Thyroid gland (tissue), 4 donors: Measurements from ENCODE around the gene FUOM. TPM values are rescaled to one million over a fixed set of nuclear protein-coding genes. Genes with fewer than 3 reads are reported as not detected.
"Not testable (repeated sequence)": the region's sequence is repeated elsewhere in the genome, so short reads cannot be mapped to it uniquely, and the experiment has no call there.

Experiments
- DNase-seq, 2 donors: peaks; one replicate each; pipeline ENCODE4 v3.0.0-alpha.2; 2019
- H3K27ac ChIP-seq, 3 donors: fragments of 200-600 bp; sonication (generic); 1 replicate in 2 of 3; 2 replicates in 1 of 3; pipeline ENCODE4 v1.5.1; 2016 to 2019; ENCODE audit warnings: mild to moderate bottlenecking in 1 of 3, moderate library complexity in 1 of 3
- H3K27me3 ChIP-seq: fragments of 200-600 bp; sonication (generic); one replicate; pipeline ENCODE4 v1.5.1; 2019
- H3K36me3 ChIP-seq, 2 donors: fragments of 200-600 bp; sonication (generic); one replicate each; pipeline ENCODE4 v1.5.1; 2016 to 2019
- H3K4me1 ChIP-seq, 2 donors: fragments of 200-600 bp; sonication (generic); one replicate each; pipeline ENCODE4 v1.5.1; 2017 to 2019
- H3K4me3 ChIP-seq, 3 donors: fragments of 200-600 bp; sonication (generic); replicated peaks in 1 of 3; 1 replicate in 2 of 3; 2 replicates in 1 of 3; pipeline ENCODE4 v1.5.1; 2016; ENCODE audit warnings: mild to moderate bottlenecking in 1 of 3
- H3K9me3 ChIP-seq: fragments of 200-600 bp; sonication (generic); one replicate; pipeline ENCODE4 v1.5.1; 2017
- CTCF ChIP-seq, 6 experiments: fragments of 200-600 bp in 3 of 6; fragments of 450-650 bp in 3 of 6; sonication (generic) in 3 of 6; IDR thresholded peaks; one replicate each; pipeline ENCODE4 v1.5.1; 2016 to 2019; ENCODE audit warnings: antibody characterized with exemption in 6 of 6, mild to moderate bottlenecking in 2 of 6, inconsistent platforms in 1 of 6, moderate library complexity in 1 of 6
- POLR2A ChIP-seq, 2 donors: fragments of 450-650 bp; IDR thresholded peaks; one replicate each; pipeline ENCODE4 v1.6.1; 2017; ENCODE audit warnings: antibody characterized with exemption in 2 of 2, mild to moderate bottlenecking in 2 of 2, moderate library complexity in 1 of 2
- WGBS, 2 donors: methylation state at CpG; one replicate each; pipeline ENCODE4 v1.1.5; 2017; 5-methylcytosine and 5-hydroxymethylcytosine counted together
- intact Hi-C: fragments of 100-400 bp; cut with DNase I; formaldehyde crosslinking; loops from one replicate; pipeline ENCODE4 v1.15.1; 2023
- total RNA-seq, 4 donors: library from RNA; depleted of rRNA; stranded (reverse); fragments of >200 nt; gene quantifications; one replicate each; pipeline ENCODE4 v1.2.3, GENCODE V29; 2016

Gene FUOM
- total RNA-seq, 4 donors from 2014 or later: 7.4 to 25.9 (median 18.9) TPM

- H3K27ac ChIP-seq: no peak overlapping the region
- H3K36me3 ChIP-seq: no peaks in the 10 kb centered on the region
- H3K27me3 ChIP-seq: no peaks in the 10 kb centered on the region
- TF ChIP-seq CTCF (IDR thresholded peaks at IDR 0.05) (no peak), POLR2A (IDR thresholded peaks at IDR 0.05) (no peak)
- no peak for DNase-seq
- H3K9me3 ChIP-seq: no peaks in the 10 kb centered on the region
- no peak overlapping the region for H3K4me3 ChIP-seq
- H3K4me1 ChIP-seq: peaks cover 5% of the 10 kb centered on the region in 2 donors
- 81 to 89% methylated on average over 22 to 39 of the region's 39 CpGs for WGBS, 2 donors
- intact Hi-C loops: no loop called here
Observed at GRCh38 chr10:133388973-133389818, 31.4 kb upstream of the FUOM start.

- Histone ChIP-seq H3K4me3 (no peak overlapping the region), H3K27me3 (no peaks in the 10 kb centered on the region), H3K36me3 (no peaks in the 10 kb centered on the region), H3K9me3 (no peaks in the 10 kb centered on the region), H3K4me1 (peaks cover 3 to 4% of the 10 kb centered on the region in 2 donors), H3K27ac (no peak overlapping the region)
- TF ChIP-seq POLR2A (IDR thresholded peaks at IDR 0.05) (no peak), CTCF (IDR thresholded peaks at IDR 0.05) (no peak)
- intact Hi-C loops: no loop called here
- 90 to 95% methylated on average over 10 to 17 of the region's 17 CpGs for WGBS, 2 donors
- no peak for DNase-seq
Observed at GRCh38 chr10:133388236-133388972, 30.6 kb upstream of the FUOM start.

GRCh38 chr10:133386951-133387350, 29.1 kb upstream of the FUOM start:
- H3K36me3 ChIP-seq, DNase-seq, intact Hi-C loops, H3K27me3 ChIP-seq, H3K4me3 ChIP-seq, H3K9me3 ChIP-seq, H3K4me1 ChIP-seq, H3K27ac ChIP-seq: not testable (repeated sequence)
- 94 to 100% methylated on average over 4 of the region's 4 CpGs for WGBS, 2 donors

GRCh38 chr10:133385214-133385613, 27.4 kb upstream of the FUOM start:
- 97 to 100% methylated on average over 2 of the region's 2 CpGs for WGBS, 2 donors
- DNase-seq: no peak
- Histone ChIP-seq H3K4me1 (no peaks in the 10 kb centered on the region), H3K27me3 (no peaks in the 10 kb centered on the region), H3K4me3 (no peak overlapping the region), H3K9me3 (no peaks in the 10 kb centered on the region), H3K27ac (no peak overlapping the region), H3K36me3 (no peaks in the 10 kb centered on the region)
- intact Hi-C loops: no loop called here
- TF ChIP-seq CTCF (IDR thresholded peaks at IDR 0.05) (no peak), POLR2A (IDR thresholded peaks at IDR 0.05) (no peak)

GRCh38 chr10:133384071-133384470, 26.3 kb upstream of the FUOM start:
- Histone ChIP-seq H3K27me3 (no peaks in the 10 kb centered on the region), H3K9me3 (no peaks in the 10 kb centered on the region), H3K4me1 (peaks cover 6% of the 10 kb centered on the region in 2 donors), H3K36me3 (no peaks in the 10 kb centered on the region), H3K4me3 (no peak overlapping the region), H3K27ac (no peak overlapping the region)
- no peak for DNase-seq
- TF ChIP-seq POLR2A (IDR thresholded peaks at IDR 0.05) (no peak), CTCF (IDR thresholded peaks at IDR 0.05) (no peak)
- intact Hi-C loops: no loop called here
- 96 to 98% methylated on average over 9 of the region's 13 CpGs for WGBS, 2 donors
